HG02623 (cell line): ENCODE data around the gene PSMB8.
"Not testable (repeated sequence)": the region's sequence is repeated elsewhere in the genome, so short reads cannot be mapped to it uniquely, and the experiment has no call there.

ENCODE experiments used
- ATAC-seq: cut with Tn5 transposase; IDR thresholded peaks from one replicate; pipeline ENCODE4 v1.9.1; 2021; ENCODE audit warnings: moderate library complexity; ENCODE audit not compliant: unreplicated experiment

PSMB8 gene

GRCh38 chr6:32843979-32844838 lies at the start of gene PSMB8:
Gene PSMB8, minus strand, starts transcription at chr6:32844047. Its CDS starts 51 bp downstream, at chr6:32843996.
- ATAC-seq, result peak; percentile 82

GRCh38 chr6:32890831-32891230 lies 47.0 kb upstream of the PSMB8 start:
- no peak for ATAC-seq

GRCh38 chr6:32889533-32889932 lies 45.7 kb upstream of the PSMB8 start:
- no peak for ATAC-seq

- no peak for ATAC-seq
These were observed 44.7 kb upstream of the PSMB8 start for GRCh38 chr6:32888576-32888975.

GRCh38 chr6:32887616-32888015 lies 43.8 kb upstream of the PSMB8 start:
- ATAC-seq, result no peak

- ATAC-seq, result no peak
These were observed 43.0 kb upstream of the PSMB8 start for GRCh38 chr6:32886681-32887383.

- ATAC-seq, result no peak
These were observed 41.9 kb upstream of the PSMB8 start for GRCh38 chr6:32885698-32886286.

- no peak for ATAC-seq
These were observed 39.9 kb upstream of the PSMB8 start for GRCh38 chr6:32883789-32884188.

GRCh38 chr6:32882879-32883250 lies 39.0 kb upstream of the PSMB8 start:
- ATAC-seq, result no peak

GRCh38 chr6:32880962-32881361 lies 37.1 kb upstream of the PSMB8 start:
- not testable (repeated sequence) for ATAC-seq

GRCh38 chr6:32879691-32880090 lies 35.8 kb upstream of the PSMB8 start:
- no peak for ATAC-seq

GRCh38 chr6:32876603-32877002 lies 32.8 kb upstream of the PSMB8 start:
- no peak for ATAC-seq

GRCh38 chr6:32873947-32874346 lies 30.1 kb upstream of the PSMB8 start:
- ATAC-seq, result not testable (repeated sequence)

GRCh38 chr6:32868257-32868788 lies 24.5 kb upstream of the PSMB8 start:
- no peak for ATAC-seq

- no peak for ATAC-seq
These were observed 23.9 kb upstream of the PSMB8 start for GRCh38 chr6:32867554-32868256.

- no peak for ATAC-seq
These were observed 23.2 kb upstream of the PSMB8 start for GRCh38 chr6:32867022-32867477.

- ATAC-seq, result no peak
These were observed 22.0 kb upstream of the PSMB8 start for GRCh38 chr6:32865724-32866443.

- ATAC-seq, result no peak
These were observed 18.9 kb upstream of the PSMB8 start for GRCh38 chr6:32862725-32863124.

GRCh38 chr6:32860674-32861073 lies 16.8 kb upstream of the PSMB8 start:
- ATAC-seq, result no peak

- ATAC-seq, result no peak
These were observed 14.3 kb upstream of the PSMB8 start for GRCh38 chr6:32858194-32858593.
